GM12878 (cell line): ENCODE data around the gene TIMP2. TPM values are rescaled to one million over a fixed set of nuclear protein-coding genes. Genes with fewer than 3 reads are reported as not detected.

ENCODE experiments used
- ATAC-seq: fragments of 200-7000 bp; cut with Tn5 transposase; 3 replicates; pipeline ENCODE4 v1.9.1; 2020; ENCODE audit warnings: mild to moderate bottlenecking, moderate library complexity
- BruUV-seq: library from RNA; stranded (reverse); fragments of 400-500 nt; replicated peaks from 2 replicates; lab custom pipeline; 2021; lab: Mats Ljungman, UMichigan
- CTCF ChIA-PET: fragments of 300-600 bp; sonication (Branson Sonifier 250); formaldehyde crosslinking; extraction: SDS; loops from one replicate; lab custom pipeline; 2021; ENCODE audit warnings: inconsistent platforms; lab: Yijun Ruan, JAX
- POLR2A ChIA-PET: fragments of 350-600 bp; formaldehyde crosslinking; extraction: SDS; loops from one replicate; lab custom pipeline; 2021; ENCODE audit warnings: inconsistent platforms; lab: Charles Lee
- RAD21 ChIA-PET: fragments of 300-600 bp; sonication (Branson Sonifier 250); formaldehyde crosslinking; loops from one replicate; lab custom pipeline; 2023; ENCODE audit warnings: antibody characterized with exemption; ENCODE audit not compliant: unreplicated experiment; lab: Charles Lee
- SMC1A ChIA-PET: fragments of 300-600 bp; sonication (Branson Sonifier 250); formaldehyde crosslinking; loops from one replicate; lab custom pipeline; 2023; ENCODE audit not compliant: unreplicated experiment, uncharacterized antibody; lab: Charles Lee
- DNase-seq: peaks from one replicate; pipeline ENCODE4 v3.0.0-alpha.2; 2011; ENCODE audit warnings: low read depth, low spot score
- FAIRE-seq: peaks from 3 replicates; lab custom pipeline; 2011; peaks lifted over from hg19 to GRCh38; lab: Jason Lieb, UNC
- H2AFZ ChIP-seq: 2 replicates; pipeline ENCODE4 v1.6.0; 2011; ENCODE audit warnings: low read depth, low read length, control low read depth; ENCODE audit not compliant: control insufficient read depth
- H3K27ac ChIP-seq: 2 replicates; pipeline ENCODE4 v1.5.1; 2011; ENCODE audit warnings: control low read depth; ENCODE audit not compliant: control insufficient read depth, insufficient read depth
- H3K27me3 ChIP-seq, 2 experiments: replicated peaks in 1 of 2; 2 replicates each; pipeline versions ENCODE4 v1.6.0 to v1.6.1; 2011; ENCODE audit warnings: low read length in 1 of 2; ENCODE audit not compliant: control insufficient read depth in 2 of 2, insufficient read depth in 2 of 2
- H3K36me3 ChIP-seq, 2 experiments: 2 replicates each; pipeline ENCODE4 v1.5.1; 2011; ENCODE audit warnings: low read length in 1 of 2; ENCODE audit not compliant: control insufficient read depth in 2 of 2, insufficient read depth in 2 of 2
- H3K4me1 ChIP-seq: 2 replicates; pipeline ENCODE4 v1.6.1; 2011; ENCODE audit warnings: mild to moderate bottlenecking, low read length, moderate library complexity, mixed read lengths; ENCODE audit not compliant: control insufficient read depth, insufficient read depth
- H3K4me2 ChIP-seq: 2 replicates; pipeline ENCODE4 v1.6.0; 2011; ENCODE audit warnings: control low read depth; ENCODE audit not compliant: control insufficient read depth, insufficient read depth
- H3K4me3 ChIP-seq: fragments of 200-600 bp; sonication (generic); 2 replicates; pipeline ENCODE4 v1.5.1; 2016
- H3K79me2 ChIP-seq: 2 replicates; pipeline ENCODE4 v1.6.0; 2011; ENCODE audit warnings: low read length; ENCODE audit not compliant: control insufficient read depth, insufficient read depth
- H3K9ac ChIP-seq: 2 replicates; pipeline ENCODE4 v1.8.0; 2011; ENCODE audit warnings: low read length, control low read depth, mixed read lengths; ENCODE audit not compliant: control insufficient read depth, insufficient read depth
- H3K9me3 ChIP-seq: replicated peaks from 3 replicates; pipeline ENCODE4 v1.5.1; 2011; ENCODE audit warnings: mild to moderate bottlenecking, low read length; ENCODE audit not compliant: control insufficient read depth, insufficient read depth
- H4K20me1 ChIP-seq: 2 replicates; pipeline ENCODE4 v1.6.0; 2011; ENCODE audit not compliant: control insufficient read depth, insufficient read depth
- ATF2 ChIP-seq: IDR thresholded peaks from 2 replicates; pipeline ENCODE4 v1.6.1; 2012; ENCODE audit warnings: low read length, inconsistent platforms
- CTCF ChIP-seq, 3 experiments: IDR thresholded peaks in 2 of 3; conservative IDR thresholded peaks in 1 of 3; 2 replicates each; pipeline ENCODE4 v1.5.1; 2011; ENCODE audit warnings: low read depth in 3 of 3, low read length in 3 of 3, mild to moderate bottlenecking in 3 of 3, control low read depth in 2 of 3, moderate library complexity in 2 of 3, inconsistent platforms in 1 of 3, mixed read lengths in 1 of 3; ENCODE audit not compliant: control insufficient read depth in 2 of 3, insufficient read depth in 1 of 3; ENCODE audit errors: extremely low read depth in 1 of 3
- MYB ChIP-seq: fragments of 150-350 bp; IDR thresholded peaks from 2 replicates; pipeline ENCODE4 v1.6.1; 2014; ENCODE audit warnings: mild to moderate bottlenecking, low read depth, low read length, borderline replicate concordance
- NFYA ChIP-seq: IDR thresholded peaks from 2 replicates; pipeline ENCODE4 v1.6.1; 2011; ENCODE audit warnings: low read depth, mild to moderate bottlenecking, low read length, improper control_type of control experiment, borderline replicate concordance
- NRF1 ChIP-seq: conservative IDR thresholded peaks from 2 replicates; pipeline ENCODE4 v1.6.1; 2011; ENCODE audit warnings: mild to moderate bottlenecking, low read depth, low read length, improper control_type of control experiment
- SP1 ChIP-seq: IDR thresholded peaks from one replicate; pipeline ENCODE4 v1.6.1; 2011; ENCODE audit warnings: low read depth, low read length
- SREBF1 ChIP-seq: IDR thresholded peaks from 2 replicates; pipeline ENCODE4 v1.6.1; 2012; ENCODE audit warnings: mild to moderate bottlenecking, low read length
- SREBF2 ChIP-seq: IDR thresholded peaks from 2 replicates; pipeline ENCODE4 v1.6.1; 2012; ENCODE audit warnings: mild to moderate bottlenecking, low read length
- TBL1XR1 ChIP-seq: IDR thresholded peaks from 2 replicates; pipeline ENCODE4 v1.6.1; 2012; ENCODE audit warnings: low read depth, low read length, improper control_type of control experiment
- ZNF207 ChIP-seq: fragments of 450-650 bp; IDR thresholded peaks from 2 replicates; pipeline ENCODE4 v1.6.1; 2014; ENCODE audit warnings: antibody characterized with exemption, mild to moderate bottlenecking, borderline replicate concordance
- WGBS: methylation state at CpG from one replicate; pipeline ENCODE4 v1.1.6; 2016; ENCODE audit warnings: low lambda C conversion rate; ENCODE audit not compliant: insufficient replicate concordance, insufficient coverage; ENCODE audit errors: missing lambda C conversion rate; 5-methylcytosine and 5-hydroxymethylcytosine counted together
- in situ Hi-C: fragments of 300-500 bp; cut with MboI; formaldehyde crosslinking; loops from 9 replicates; pipeline ENCODE4 v1.14.3; 2018; ENCODE audit warnings: mixed read lengths
- intact Hi-C: fragments of 100-400 bp; cut with micrococcal nuclease; formaldehyde crosslinking; loops from one replicate; pipeline ENCODE4 v1.14.2; 2022; ENCODE audit not compliant: unreplicated experiment
- polyA plus RNA-seq, 11 experiments: library from polyadenylated mRNA; depleted of rRNA in 4 of 11; unstranded in 6 of 11; stranded (reverse) in 5 of 11; fragments of >200 nt; fragmentation: Nextera tagmentation in 4 of 11; fragmentation: Illumina TruSeq in 1 of 11; extraction: Ambion mirVana in 4 of 11; extraction: Trizol in 1 of 11; gene quantifications; 1 replicate in 1 of 11; 2 replicates in 10 of 11; pipeline versions ENCODE4 v1.2.1 to v1.2.3, GENCODE V29; 2011 to 2016; ENCODE audit warnings: inconsistent platforms in 2 of 11, missing spikeins in 2 of 11, low read depth in 1 of 11
- total RNA-seq, 4 experiments: library from RNA; depleted of rRNA in 3 of 4; stranded (reverse); fragments of >200 nt in 3 of 4; fragmentation: Illumina TruSeq in 1 of 4; extraction: Trizol in 1 of 4; gene quantifications; 2 replicates each; pipeline versions ENCODE4 v1.2.1 to v1.2.3, GENCODE V29; 2013 to 2021
- TF ChIP-seq, protein P1 (sequence below): fragments of 450-650 bp; IDR thresholded peaks from 2 replicates; pipeline ENCODE4 v1.6.1; 2017; ENCODE audit warnings: mild to moderate bottlenecking, moderate library complexity
- TF ChIP-seq, protein P2 (sequence below): fragments of 450-650 bp; IDR thresholded peaks from 2 replicates; pipeline ENCODE4 v1.6.1; 2017; ENCODE audit warnings: antibody characterized with exemption, mild to moderate bottlenecking, moderate library complexity

TIMP2 gene
- total and polyA plus RNA-seq, 10 of the 15 experiments (the other 5 are each of a cell fraction or from before 2014, with no cell fraction given), result 0.03 to 0.41 (median 0.04) TPM; not detected in 7

GRCh38 chr17:78879635-78880186 lies 45.5 kb downstream of the TIMP2 start:
- POLR2A ChIA-PET, result no interaction called here
- in situ Hi-C loops, result no loop called here
- Histone ChIP-seq H3K27ac (no peak overlapping the region), H3K79me2 (no peaks in the 10 kb centered on the region), H3K27me3 (peaks cover 0 to 2% of the 10 kb centered on the region in 2 experiments; a peak in 1 of 4 replicates), H3K9ac (no peak overlapping the region), H3K4me2 (no peak overlapping the region), H3K4me1 (peaks cover 10% of the 10 kb centered on the region), H4K20me1 (no peaks in the 10 kb centered on the region), H3K4me3 (no peak overlapping the region), H2AFZ (no peak overlapping the region), H3K36me3 (no peaks in the 10 kb centered on the region), H3K9me3 (no peaks in the 10 kb centered on the region)
- SMC1A ChIA-PET, result no interaction called here
- WGBS, result 14% methylated on average over 28 of the region's 28 CpGs
- no peak for DNase-seq
- TF ChIP-seq CTCF (IDR thresholded peaks at IDR 0.05 in 2 of 3, conservative IDR thresholded peaks at IDR 0.05 in 1 of 3; ENCODE audit: control insufficient read depth in 2 of 3, extremely low read depth in 1 of 3, insufficient read depth in 1 of 3, low read depth in 3 of 3, low read length in 3 of 3) (no peak), SREBF2 (no peak), SP1 (no peak), NRF1 (no peak), ATF2 (no peak), TBL1XR1 (no peak), ZNF207 (no peak), SREBF1 (no peak), NFYA (no peak), MYB (no peak)
- TF ChIP-seq, protein P1, sequence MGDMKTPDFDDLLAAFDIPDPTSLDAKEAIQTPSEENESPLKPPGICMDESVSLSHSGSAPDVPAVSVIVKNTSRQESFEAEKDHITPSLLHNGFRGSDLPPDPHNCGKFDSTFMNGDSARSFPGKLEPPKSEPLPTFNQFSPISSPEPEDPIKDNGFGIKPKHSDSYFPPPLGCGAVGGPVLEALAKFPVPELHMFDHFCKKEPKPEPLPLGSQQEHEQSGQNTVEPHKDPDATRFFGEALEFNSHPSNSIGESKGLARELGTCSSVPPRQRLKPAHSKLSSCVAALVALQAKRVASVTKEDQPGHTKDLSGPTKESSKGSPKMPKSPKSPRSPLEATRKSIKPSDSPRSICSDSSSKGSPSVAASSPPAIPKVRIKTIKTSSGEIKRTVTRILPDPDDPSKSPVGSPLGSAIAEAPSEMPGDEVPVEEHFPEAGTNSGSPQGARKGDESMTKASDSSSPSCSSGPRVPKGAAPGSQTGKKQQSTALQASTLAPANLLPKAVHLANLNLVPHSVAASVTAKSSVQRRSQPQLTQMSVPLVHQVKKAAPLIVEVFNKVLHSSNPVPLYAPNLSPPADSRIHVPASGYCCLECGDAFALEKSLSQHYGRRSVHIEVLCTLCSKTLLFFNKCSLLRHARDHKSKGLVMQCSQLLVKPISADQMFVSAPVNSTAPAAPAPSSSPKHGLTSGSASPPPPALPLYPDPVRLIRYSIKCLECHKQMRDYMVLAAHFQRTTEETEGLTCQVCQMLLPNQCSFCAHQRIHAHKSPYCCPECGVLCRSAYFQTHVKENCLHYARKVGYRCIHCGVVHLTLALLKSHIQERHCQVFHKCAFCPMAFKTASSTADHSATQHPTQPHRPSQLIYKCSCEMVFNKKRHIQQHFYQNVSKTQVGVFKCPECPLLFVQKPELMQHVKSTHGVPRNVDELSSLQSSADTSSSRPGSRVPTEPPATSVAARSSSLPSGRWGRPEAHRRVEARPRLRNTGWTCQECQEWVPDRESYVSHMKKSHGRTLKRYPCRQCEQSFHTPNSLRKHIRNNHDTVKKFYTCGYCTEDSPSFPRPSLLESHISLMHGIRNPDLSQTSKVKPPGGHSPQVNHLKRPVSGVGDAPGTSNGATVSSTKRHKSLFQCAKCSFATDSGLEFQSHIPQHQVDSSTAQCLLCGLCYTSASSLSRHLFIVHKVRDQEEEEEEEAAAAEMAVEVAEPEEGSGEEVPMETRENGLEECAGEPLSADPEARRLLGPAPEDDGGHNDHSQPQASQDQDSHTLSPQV, result no peak
- TF ChIP-seq, protein P2, sequence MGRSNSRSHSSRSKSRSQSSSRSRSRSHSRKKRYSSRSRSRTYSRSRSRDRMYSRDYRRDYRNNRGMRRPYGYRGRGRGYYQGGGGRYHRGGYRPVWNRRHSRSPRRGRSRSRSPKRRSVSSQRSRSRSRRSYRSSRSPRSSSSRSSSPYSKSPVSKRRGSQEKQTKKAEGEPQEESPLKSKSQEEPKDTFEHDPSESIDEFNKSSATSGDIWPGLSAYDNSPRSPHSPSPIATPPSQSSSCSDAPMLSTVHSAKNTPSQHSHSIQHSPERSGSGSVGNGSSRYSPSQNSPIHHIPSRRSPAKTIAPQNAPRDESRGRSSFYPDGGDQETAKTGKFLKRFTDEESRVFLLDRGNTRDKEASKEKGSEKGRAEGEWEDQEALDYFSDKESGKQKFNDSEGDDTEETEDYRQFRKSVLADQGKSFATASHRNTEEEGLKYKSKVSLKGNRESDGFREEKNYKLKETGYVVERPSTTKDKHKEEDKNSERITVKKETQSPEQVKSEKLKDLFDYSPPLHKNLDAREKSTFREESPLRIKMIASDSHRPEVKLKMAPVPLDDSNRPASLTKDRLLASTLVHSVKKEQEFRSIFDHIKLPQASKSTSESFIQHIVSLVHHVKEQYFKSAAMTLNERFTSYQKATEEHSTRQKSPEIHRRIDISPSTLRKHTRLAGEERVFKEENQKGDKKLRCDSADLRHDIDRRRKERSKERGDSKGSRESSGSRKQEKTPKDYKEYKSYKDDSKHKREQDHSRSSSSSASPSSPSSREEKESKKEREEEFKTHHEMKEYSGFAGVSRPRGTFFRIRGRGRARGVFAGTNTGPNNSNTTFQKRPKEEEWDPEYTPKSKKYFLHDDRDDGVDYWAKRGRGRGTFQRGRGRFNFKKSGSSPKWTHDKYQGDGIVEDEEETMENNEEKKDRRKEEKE, result no peak
- no peak for ATAC-seq
- CTCF ChIA-PET, result no interaction called here
- RAD21 ChIA-PET, result no interaction called here
- FAIRE-seq, result no peak
- BruUV-seq, result no TSS peak
- intact Hi-C loops, result no loop called here
